GM23248 (cell line): ENCODE measurements around the gene CDK14.

ENCODE experiments used
- EZH2 ChIP-seq: fragments of 200-600 bp; sonication (generic); IDR thresholded peaks from 2 replicates; pipeline ENCODE4 v1.6.1; 2018; ENCODE audit warnings: antibody characterized with exemption, mild to moderate bottlenecking; ENCODE audit not compliant: insufficient read depth, poor library complexity, severe bottlenecking
- EZH2phosphoT487 ChIP-seq: fragments of 200-600 bp; sonication (generic); IDR thresholded peaks from 2 replicates; pipeline ENCODE4 v1.6.1; 2018; ENCODE audit warnings: antibody characterized with exemption, moderate library complexity, mild to moderate bottlenecking, low read depth; ENCODE audit not compliant: insufficient read depth

GRCh38 chr7:90766814-90767564 lies 170.9 kb downstream of the CDK14 start:
- TF ChIP-seq EZH2phosphoT487 = no peak
- no peak for TF ChIP-seq EZH2
